ENCODE data around the gene FLCN. TPM values are rescaled to one million over a fixed set of nuclear protein-coding genes. Genes with fewer than 3 reads are reported as not detected.

The FLCN gene
- total and polyA plus RNA-seq, 4 donors = 8.5 to 46.7 (median 28.4) TPM

DNA sequence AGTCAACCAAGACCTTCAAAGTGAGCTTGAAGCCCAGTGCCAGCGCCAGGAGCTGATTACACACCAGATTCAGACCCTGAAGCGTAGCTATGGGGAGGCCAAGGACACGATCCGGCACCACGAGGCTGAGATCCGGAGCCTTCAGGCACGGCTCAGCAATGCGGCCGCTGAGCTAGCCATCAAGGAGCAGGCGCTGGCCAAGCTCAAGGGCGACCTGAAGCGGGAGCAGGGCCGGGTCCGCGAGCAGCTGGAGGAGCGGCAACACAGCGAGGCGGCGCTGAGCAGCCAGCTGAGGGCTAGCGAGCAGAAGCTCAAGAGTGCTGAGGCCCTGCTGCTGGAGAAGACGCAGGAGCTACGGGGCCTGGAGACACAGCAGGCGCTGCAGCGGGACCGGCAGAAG is 72.8 kb downstream of the FLCN start:
- Histone ChIP-seq H3K9ac (ENCODE audit: low read depth in 1 of 2, low read length in 2 of 2) (no peak overlapping the region), H3K27ac (ENCODE audit: low read depth in 1 of 2, low read length in 2 of 2) (no peak overlapping the region), H3K27me3 (ENCODE audit: control insufficient read depth in 4 of 4, insufficient read depth in 4 of 4, low read length in 3 of 4) (no peaks in the 10 kb centered on the region), H3K4me3 (ENCODE audit: low read depth in 1 of 3, low read length in 3 of 3) (no peak overlapping the region), H3K9me3 (ENCODE audit: control insufficient read depth in 4 of 4, low read length in 3 of 4) (no peaks in the 10 kb centered on the region), H3K36me3 (ENCODE audit: control insufficient read depth in 4 of 4, insufficient read depth in 3 of 4, low read depth in 1 of 4, low read length in 3 of 4) (peaks cover 7 to 90% (median 48%) of the 10 kb centered on the region in 4 donors), H3K4me1 (ENCODE audit: control insufficient read depth in 4 of 4, insufficient read depth in 4 of 4, low read length in 3 of 4) (no peaks in the 10 kb centered on the region)
- TF ChIP-seq FOXA2 (IDR thresholded peaks at IDR 0.05) (no peak), TAF1 (conservative IDR thresholded peaks at IDR 0.05) (no peak), CTCF (IDR thresholded peaks at IDR 0.05; ENCODE audit: low read depth, low read length, missing input control) (no peak), SP1 (IDR thresholded peaks at IDR 0.05) (no peak), JUND (IDR thresholded peaks at IDR 0.05) (no peak), REST (IDR thresholded peaks at IDR 0.05) (no peak), HNF4G (IDR thresholded peaks at IDR 0.05) (no peak)
- DNase-seq (ENCODE audit: low spot score) = no peak
- 97% methylated on average over 25 of the region's 25 CpGs for WGBS

Small RNA genes lying within 50 kb of the gene (small RNA-seq; reads per million reads assigned to genes)
- gene RNU6-767P = not detected

Other genes starting within 250 kb of the FLCN start
- gene MPRIP, start 194.7 kb downstream of the FLCN start, total RNA-seq = 10 to 100 TPM; 31.5 to 61.9 TPM
- gene MPRIP, start 194.7 kb downstream of the FLCN start, polyA plus RNA-seq = 10 to 100 TPM; 21.2 to 37.9 TPM
- gene PLD6, start 30.8 kb downstream of the FLCN start, total RNA-seq = 1 to 10 TPM; 1.7 to 2.3 TPM
- 1 to 10 TPM; 1.2 to 1.3 TPM for gene PLD6, start 30.8 kb downstream of the FLCN start, polyA plus RNA-seq
- gene COPS3, start 44.1 kb upstream of the FLCN start, total RNA-seq = 10 to 100 TPM; 35.3 to 77.3 TPM
- 10 to 100 TPM; 24.6 to 25.1 TPM for gene COPS3, start 44.1 kb upstream of the FLCN start, polyA plus RNA-seq
- 1 to 10 TPM in 1 of 2 donors, under 1 TPM in 1; 0.42 to 7.9 TPM for gene NT5M, start 66.2 kb upstream of the FLCN start, total RNA-seq
- under 1 TPM; 0.51 to 0.80 TPM for gene NT5M, start 66.2 kb upstream of the FLCN start, polyA plus RNA-seq
- gene MED9, start 239.8 kb upstream of the FLCN start, total RNA-seq = 1 to 10 TPM; 8.4 to 9.2 TPM
- 10 to 100 TPM in 1 of 2 donors, 1 to 10 TPM in 1; 6.4 to 12.5 TPM for gene MED9, start 239.8 kb upstream of the FLCN start, polyA plus RNA-seq